HG03175 (cell line): Measurements from ENCODE around the gene TSPAN17.

Source experiments
- ATAC-seq: cut with Tn5 transposase; IDR thresholded peaks from one replicate; pipeline ENCODE4 v1.9.1; 2021; ENCODE audit warnings: mild to moderate bottlenecking, moderate library complexity; ENCODE audit not compliant: unreplicated experiment

The TSPAN17 gene

DNA sequence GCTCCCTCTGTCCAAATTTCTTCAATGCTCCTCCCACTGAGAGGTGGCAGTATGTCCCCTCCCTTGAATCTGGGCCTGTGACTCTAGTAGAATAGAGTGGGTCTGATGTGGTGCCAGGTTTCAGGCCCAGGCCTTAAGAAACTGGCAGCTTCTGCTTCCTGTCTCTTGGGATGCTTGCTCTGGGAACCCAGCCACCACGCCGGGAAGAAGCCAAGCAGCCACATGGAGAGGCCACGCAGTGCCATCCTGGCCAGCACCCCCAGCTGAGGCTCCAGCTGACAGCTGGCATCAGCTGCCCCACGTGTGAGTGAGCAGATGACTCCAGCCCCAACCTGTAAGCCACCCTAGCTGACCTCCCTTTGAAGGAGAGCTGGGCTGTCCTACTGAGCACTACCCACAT is 7.3 kb upstream of the TSPAN17 start:
- no peak for ATAC-seq

DNA sequence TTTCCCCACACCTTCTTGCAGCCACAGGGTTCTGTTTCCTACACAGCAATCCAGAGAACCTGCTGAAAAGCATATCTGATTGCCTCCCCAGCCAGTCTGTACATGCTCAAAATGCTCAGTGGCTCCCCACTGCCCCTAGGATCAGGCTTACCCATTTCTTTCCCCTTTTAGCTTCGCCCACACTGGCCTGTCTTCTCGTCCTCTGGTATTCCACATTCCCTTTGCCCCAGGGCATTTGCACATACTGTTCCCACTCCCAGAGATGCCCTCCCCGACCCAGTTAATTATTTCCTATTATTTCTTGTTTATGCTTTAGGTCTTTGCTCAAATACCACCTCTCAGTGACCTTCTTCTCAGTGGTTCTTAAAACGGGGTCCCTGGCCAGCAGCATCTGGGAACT is 6.7 kb upstream of the TSPAN17 start:
- ATAC-seq: no peak

DNA sequence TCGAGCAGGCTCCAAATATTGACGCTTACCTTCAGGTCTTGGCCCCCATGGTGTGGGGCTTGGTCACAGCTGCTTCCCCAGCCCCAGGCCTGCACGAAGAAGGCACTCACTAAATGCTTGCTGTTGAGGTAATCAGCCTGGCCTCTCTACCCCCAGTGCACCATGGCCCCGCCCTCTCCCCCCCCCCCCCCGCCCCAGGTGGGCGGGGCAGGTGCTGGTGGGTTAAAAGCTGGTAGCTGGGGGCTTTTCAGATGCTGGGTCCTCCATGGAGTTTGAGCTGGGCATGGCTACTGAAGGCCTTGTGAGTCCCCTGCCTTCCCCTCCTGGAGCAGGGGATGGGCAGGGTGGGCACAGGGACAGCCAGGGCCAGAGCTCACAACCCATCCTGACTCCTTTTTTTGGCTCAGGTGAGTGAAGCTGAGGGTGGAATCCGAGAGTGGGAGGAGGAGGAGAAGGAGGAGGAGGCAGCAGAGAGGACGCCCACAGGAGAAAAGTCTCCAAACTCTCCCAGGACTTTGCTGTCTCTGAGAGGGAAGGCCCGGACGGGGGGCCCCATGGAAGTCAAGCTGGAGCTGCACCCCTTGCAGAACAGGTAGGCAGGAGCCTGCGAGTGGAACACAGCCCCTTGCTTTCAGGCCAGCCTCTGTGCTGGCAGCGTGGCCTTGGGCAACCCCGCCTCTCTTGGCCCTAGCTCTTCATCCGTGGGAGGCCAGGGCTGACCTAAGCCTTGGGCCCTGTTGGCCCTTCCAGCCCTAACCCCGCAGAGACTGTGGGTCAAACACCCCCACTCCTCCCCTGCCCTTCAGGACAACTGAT is 4.4 kb upstream of the TSPAN17 start:
- ATAC-seq: no peak

DNA sequence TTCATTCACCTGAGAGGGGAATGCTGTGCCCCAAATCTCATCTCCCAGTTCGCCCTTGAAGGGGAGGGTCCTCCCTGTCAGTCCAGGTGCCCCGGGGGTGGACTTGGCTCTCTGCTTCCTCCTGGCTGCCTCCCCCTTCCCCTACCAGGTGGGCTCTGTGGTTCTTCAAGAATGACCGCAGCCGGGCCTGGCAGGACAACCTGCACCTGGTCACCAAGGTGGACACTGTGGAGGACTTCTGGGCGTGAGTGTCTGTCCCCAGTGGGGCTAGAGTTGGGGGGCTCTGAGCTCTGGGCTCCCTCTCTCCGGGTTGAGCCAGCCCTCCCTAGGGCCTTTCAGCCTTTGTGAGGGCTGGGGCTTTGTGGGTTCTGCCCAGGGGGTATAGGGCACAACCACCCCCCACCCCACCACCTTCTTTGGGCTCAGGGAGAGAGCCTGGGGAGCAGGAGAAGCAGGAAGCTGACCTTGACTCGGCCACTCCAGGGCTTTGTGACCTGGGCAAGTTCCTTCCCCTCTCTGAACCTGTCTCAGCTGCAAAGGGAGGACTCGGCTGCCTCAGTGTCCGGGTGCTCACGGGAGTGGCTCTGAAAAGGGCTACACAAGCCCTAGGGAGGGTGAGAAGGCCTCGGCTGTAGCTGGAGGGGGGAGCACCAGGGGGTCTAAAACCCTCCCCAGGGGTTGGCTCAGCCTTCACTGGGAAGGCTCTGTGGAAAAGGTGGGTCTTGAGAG is 3.6 kb upstream of the TSPAN17 start:
- ATAC-seq: no peak

DNA sequence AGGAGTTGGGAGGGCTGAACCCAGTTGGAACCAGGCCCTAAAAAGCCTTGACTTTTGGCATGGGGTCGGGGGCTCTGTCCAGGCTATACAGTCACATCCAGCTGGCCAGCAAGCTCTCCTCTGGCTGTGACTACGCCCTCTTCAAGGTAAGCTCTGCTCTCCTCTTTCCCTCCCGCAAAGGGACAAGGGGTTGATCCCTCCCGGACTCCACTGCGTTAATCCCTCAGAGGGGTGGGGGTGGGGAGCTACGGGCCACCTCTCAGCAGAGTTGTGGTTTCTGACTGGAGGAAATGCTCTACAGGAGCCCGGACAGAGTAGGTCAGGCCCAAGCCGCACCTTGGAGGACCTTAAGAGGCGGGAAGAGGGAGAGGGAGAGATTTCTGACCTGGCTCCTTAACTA is 3.0 kb upstream of the TSPAN17 start:
- no peak for ATAC-seq

DNA sequence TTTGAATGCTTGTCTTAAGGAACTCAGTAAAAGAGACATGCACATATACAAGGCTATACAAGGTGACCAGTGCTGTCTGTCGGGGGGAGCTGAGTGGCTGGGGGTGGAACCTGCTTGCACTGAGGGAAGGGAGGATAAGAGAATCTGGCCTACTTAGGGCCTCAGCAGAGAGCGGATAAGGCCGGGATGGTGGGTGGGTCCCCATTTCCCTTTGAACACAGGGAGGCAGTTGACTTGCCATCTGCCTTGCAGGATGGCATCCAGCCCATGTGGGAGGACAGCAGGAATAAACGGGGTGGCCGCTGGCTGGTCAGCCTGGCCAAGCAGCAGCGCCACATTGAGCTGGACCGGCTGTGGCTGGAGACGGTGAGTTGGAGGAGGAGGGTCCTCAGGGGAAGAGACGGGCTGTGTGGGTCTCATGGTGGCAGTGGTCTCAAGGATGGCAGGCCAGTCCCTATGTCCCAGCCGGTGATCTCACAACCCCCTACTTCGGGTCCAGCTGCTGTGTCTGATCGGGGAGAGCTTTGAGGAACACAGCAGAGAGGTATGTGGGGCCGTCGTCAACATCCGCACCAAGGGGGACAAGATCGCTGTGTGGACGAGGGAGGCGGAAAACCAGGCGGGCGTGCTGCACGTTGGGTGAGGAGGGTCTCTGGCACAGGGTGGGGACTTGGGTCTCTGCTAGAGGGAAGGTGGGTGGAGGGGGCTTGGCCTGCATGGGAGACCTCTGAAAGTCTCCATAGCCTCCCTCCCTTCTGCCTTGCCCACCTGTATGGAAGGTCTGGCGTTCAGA is 2.2 kb upstream of the TSPAN17 start:
- no peak for ATAC-seq

DNA sequence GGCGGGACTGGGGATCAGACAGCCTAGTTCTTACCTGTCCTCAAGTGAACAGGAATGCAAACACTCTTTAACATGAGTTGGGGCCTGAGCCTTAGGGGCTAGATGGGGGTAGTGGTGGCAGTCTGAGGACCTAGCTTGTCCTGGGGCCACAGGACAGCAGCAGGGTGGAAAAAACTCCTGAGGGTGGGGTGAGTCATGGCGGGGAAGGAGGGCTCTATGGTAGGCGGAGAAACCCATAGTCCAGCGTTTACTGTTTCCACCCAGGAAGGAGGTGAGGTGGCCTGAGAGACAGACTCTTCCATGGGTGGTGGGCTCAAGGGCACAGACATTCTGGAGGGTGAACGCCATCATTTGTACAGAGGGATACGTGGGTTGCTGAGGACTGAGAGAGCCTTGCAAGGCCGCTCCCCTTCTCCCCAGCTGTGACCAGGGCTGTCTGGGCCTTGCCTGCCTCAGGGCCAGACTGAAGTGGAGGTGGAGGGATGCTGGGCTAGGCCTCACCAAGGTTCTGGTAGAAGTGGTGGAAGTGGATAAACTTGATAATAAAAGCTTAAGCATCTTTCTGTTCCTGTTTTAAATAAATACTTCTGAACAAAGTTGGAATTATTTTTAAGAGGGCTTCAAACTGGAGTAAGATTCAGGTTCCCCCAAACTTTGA is 1.1 kb upstream of the TSPAN17 start:
- no peak for ATAC-seq

DNA sequence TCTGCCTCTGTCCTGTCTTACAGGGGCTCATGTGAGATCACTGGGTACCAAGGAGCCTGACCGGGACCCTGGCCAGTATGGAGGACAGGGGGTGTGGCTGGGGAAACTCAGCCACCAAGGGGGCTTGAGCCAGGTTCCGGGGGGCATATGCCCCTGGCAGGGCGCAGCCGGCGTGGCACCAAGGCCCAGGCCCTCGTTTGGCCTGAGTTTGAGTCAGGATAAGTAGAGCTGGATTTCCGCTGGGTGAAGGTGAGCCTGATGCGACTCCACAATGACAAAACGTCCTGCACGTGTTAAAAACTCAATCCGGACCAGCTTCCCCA is 616 bp upstream of the TSPAN17 start:
- peak; percentile 20 for ATAC-seq

DNA sequence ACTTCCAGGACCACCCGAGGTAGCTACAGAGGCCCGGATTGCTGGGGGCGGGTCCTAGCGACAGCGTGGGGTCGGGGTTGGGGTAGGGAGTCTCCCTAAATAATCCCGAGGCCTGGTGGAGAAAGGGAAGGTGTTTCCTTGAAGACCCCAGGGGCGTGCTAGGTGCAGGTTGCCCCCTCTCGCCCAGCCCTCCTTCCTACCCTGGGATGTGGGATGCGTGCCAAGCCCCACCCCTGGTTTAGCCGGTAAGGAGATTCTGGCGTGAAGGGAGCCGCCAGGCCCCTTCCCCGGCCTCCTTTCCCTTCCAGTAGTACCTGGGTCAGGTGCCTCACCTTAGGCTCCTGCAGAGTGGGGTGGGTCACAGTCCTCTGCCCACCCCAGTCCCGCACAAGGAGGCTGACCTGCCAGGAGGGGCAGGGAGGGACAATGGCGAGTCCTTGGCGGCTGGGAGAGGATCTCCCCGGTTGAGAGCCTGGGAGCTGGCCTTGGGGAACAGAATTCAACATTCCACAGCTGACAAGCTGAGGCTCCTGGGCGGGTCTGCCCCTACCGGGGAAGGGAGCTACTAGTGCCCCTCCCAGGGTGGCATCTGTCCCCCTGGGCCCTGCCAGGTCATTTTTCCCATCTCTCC is 674 bp downstream of the TSPAN17 start:
- no peak for ATAC-seq

DNA sequence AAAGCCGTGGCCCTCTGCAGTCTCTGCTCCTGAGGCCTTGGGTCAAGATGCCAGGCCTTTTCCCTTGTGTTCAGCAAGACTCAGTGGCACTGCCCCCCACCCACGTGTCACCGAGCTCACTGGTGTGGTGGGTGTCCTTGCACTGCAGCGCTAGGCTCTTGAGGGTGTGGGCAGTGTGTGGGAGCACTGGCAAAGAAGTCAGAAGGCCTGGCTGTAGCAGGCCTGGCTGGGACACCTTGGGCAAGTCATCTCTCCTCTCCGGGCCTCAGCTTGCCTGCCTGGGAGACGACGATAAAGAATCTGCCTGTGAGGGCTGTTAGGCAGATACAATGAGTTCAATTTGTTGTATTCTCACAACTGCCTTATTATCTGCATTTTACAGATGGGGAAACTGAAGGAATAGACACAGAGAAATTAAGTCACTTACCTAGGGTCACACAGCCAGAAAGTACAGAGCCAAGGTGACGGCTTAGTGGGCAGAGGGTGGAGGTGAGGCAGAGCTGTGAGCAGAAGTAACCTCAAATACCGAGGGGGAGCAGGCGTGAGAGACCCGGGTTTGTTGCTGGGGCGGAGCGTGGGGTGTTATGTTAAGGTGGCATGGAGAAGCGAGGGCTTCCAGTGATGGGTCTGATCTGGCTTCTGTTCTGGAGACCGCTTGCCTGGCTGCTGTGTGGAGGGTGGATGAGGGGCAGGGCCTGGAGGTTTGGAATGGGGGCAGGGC is 1.4 kb downstream of the TSPAN17 start:
- ATAC-seq: no peak

DNA sequence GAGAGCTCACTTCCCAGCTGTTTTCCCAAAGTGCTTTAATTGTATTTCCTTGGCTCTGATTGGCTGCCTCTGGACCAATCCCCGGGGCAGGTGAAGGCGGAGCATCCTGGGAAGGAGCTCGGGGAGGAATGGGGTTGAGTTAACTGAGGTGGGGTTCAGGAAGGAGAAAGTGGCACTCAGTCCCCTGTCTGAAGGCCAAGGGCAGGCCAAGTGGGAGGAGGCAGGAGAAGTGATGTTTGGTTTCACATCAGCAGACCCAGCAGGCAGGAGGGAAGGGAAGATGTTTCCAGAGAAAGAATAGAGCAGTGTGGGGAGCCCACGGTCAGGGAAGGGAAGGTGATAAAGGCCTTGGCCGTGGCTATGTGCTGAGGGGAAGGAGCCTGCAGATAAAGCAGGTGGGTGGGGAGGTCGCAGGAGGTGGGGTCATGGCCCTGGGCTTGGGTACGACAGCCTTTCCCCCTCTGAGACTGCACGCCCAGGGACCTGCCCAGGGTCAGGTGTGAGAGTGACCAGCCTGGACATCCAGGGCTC is 3.1 kb downstream of the TSPAN17 start:
- no peak for ATAC-seq

DNA sequence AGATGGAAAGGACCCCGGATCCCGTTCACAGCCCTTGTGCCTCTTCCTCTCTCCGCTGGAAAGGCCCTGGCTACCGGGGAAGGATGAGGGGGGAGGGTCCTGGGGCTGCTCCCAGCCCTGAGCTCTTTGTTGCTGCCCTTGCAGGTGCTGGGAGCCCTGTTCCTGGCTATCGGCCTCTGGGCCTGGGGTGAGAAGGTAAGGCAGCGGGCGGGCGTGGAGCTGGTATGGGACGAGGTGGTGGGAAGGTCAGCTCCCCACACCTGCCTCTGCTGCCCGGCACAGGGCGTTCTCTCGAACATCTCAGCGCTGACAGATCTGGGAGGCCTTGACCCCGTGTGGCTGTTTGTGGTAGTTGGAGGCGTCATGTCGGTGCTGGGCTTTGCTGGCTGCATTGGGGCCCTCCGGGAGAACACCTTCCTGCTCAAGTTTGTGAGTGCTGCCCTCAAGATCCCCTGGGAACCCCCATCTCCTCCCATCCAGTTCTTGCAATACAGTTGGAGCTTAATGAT is 4.2 kb downstream of the TSPAN17 start:
- ATAC-seq: no peak

DNA sequence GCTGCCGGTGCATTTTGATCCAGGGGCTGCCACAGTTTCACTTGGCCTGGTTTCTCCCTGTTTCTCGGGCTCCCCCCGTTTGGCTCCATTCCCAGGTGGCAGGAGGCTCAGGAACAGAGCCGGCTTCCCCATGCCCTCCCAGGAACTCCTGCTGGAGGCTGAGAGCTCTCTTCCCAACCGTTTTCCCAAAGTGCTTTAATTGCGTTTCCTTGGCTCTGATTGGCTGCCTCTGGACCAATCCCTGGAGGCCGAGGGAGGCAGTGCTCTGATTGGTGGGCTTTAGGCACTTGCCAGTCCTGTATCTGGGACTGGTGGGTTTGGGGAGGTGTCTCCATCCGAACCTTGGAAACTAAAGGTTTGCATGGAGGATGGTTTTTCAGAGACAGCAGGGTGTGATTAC is 4.9 kb downstream of the TSPAN17 start:
- no peak for ATAC-seq

DNA sequence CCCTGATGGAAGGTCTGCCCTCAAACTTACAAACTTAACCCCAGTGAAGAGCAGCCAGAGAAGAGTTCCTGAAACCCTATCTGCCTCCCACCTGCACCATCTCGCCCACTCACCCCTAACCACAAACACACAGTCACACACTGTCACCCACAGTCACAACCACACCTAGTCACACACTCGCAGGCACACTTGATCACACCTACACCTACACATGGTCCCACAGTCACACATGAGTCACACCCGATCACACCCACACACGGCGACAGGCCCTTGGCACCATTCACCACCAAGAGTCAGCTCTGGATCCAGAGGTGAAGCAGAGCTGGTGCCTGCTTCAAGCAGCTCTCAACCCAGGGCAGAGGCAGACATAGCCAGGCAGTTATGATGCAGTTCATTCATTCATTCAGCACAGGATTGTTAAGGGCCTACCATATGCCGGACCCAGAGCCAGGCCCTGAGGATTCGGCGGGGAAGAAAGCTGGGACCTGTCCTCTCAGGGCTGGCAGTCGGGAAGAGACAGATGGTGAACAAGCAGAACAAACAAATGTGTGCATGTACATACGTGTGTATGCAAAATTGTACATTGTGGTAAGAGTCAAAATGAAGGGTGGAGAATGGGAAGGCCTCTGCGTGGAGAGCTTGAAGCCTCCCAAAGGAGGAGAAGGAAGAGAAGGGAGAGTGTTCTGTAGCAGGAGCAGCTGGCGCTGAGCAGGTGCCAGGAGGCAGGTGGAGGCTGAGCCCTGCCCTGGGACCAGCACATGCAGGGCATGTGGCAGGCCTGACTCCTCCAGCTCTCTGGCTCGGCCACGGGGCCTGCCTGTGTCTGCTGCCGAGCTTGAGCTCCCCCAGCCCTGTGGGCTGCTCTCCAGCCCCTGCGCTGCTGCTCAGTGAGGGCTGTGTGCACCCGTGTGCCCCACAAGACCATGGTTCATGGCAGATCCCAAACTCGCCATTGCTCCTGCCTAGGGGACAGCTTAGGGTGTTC is 6.4 kb downstream of the TSPAN17 start:
- peak; percentile 35 for ATAC-seq

DNA sequence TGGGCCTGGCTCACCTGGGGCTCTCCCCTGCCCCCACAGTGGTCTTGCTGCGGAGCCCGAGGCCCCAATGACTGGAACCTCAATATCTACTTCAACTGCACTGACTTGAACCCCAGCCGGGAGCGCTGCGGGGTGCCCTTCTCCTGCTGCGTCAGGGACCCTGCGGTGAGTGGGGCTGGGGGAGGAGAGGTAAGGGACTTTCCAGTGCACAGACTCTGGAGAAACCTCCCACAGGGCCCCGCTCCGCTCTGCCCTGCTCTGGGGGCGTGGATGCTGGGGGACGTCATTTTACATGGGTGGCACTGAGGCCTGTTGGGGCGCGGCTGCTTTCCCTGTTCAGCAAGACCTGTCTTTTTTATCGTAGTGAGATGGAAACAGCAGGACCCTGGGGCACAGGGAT is 7.6 kb downstream of the TSPAN17 start:
- no peak for ATAC-seq

DNA sequence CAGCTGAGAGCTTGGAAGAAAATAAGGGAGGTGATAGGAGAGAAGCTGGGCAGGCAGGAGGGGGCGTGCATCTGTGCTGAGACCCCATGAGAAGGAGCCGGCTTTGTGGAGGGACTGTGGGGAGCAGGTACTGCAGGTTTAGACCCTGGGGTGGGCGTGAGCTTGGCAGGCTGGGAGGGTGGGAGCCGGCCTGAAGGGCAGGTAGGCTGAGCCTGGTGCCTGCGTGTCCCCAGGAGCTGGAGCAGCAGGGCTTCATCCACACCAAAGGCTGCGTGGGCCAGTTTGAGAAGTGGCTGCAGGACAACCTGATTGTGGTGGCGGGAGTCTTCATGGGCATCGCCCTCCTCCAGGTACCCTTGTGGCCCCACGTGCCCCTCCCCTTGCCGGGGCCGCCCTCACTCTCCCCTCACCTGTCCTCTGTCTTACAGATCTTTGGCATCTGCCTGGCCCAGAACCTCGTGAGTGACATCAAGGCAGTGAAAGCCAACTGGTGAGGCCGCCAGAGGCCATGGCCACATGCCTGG is 9.2 kb downstream of the TSPAN17 start:
- no peak for ATAC-seq

DNA sequence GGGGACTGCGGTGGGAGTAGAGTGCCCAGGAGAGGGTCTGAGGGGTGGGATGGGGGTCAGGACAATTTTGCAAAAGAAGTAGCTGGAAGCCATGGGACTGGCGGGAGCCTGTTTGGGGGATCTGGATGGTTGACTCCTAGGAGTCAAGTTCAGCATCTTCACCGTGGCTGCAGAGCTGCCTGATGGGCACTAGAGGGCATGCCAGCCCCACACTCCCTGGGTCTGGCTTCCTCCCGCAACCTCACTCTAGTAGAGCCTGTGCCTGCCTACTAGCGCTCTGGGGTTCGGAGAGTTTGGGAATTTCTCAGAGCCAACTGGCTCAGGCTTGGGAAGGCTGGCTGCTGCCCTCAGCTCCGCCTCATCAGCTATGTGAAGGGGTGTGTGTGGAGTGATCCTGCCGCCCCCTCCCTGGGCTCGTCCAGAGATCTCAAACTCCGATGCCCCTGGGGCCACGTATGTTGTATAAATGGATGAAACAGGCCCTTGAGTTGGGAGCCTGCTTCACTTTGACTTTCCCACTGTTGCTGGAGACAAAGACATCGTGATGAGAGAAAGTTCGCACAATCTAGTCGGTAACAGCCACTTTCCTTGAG is 10.8 kb downstream of the TSPAN17 start:
- peak; percentile 46 for ATAC-seq
